HG02798 (cell line): Measurements from ENCODE around the gene UBE2D2.
A peak's percentile ranks its signal among the peaks of the same experiment; 100 is the strongest.

Experiments used
- ATAC-seq: cut with Tn5 transposase; IDR thresholded peaks from one replicate; pipeline ENCODE4 v1.9.1; 2021; ENCODE audit warnings: mild to moderate bottlenecking; ENCODE audit not compliant: unreplicated experiment, poor library complexity

Gene UBE2D2

GRCh38 chr5:139669662-139670368 is 108.7 kb downstream of the UBE2D2 start:
- peak; percentile 28 for ATAC-seq

- peak; percentile 52 for ATAC-seq
These were observed 109.4 kb downstream of the UBE2D2 start for GRCh38 chr5:139670369-139671095.

- no peak for ATAC-seq
These were observed 110.1 kb downstream of the UBE2D2 start for GRCh38 chr5:139671096-139671841.

- ATAC-seq = no peak
These were observed 114.1 kb downstream of the UBE2D2 start for GRCh38 chr5:139675213-139675612.

- no peak for ATAC-seq
These were observed 114.7 kb downstream of the UBE2D2 start for GRCh38 chr5:139675825-139676224.

GRCh38 chr5:139676406-139676805 is 115.3 kb downstream of the UBE2D2 start:
- ATAC-seq = no peak

- ATAC-seq = no peak
These were observed 116.0 kb downstream of the UBE2D2 start for GRCh38 chr5:139676951-139677735.
